GM19452 (cell line): Measurements from ENCODE around the gene IL6.

Experiments used
- ATAC-seq: cut with Tn5 transposase; IDR thresholded peaks from one replicate; pipeline ENCODE4 v1.9.1; 2021; ENCODE audit not compliant: unreplicated experiment

The IL6 gene

DNA sequence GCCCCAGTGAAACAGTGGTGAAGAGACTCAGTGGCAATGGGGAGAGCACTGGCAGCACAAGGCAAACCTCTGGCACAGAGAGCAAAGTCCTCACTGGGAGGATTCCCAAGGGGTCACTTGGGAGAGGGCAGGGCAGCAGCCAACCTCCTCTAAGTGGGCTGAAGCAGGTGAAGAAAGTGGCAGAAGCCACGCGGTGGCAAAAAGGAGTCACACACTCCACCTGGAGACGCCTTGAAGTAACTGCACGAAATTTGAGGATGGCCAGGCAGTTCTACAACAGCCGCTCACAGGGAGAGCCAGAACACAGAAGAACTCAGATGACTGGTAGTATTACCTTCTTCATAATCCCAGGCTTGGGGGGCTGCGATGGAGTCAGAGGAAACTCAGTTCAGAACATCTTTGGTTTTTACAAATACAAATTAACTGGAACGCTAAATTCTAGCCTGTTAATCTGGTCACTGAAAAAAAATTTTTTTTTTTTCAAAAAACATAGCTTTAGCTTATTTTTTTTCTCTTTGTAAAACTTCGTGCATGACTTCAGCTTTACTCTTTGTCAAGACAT, 574 bp upstream of the IL6 start:
- peak; percentile 63 for ATAC-seq

- ATAC-seq: no peak
These were observed 675 bp downstream of the IL6 start for GRCh38 chr7:22727714-22728035.

GRCh38 chr7:22728401-22729029, 1.5 kb downstream of the IL6 start:
- no peak for ATAC-seq

DNA sequence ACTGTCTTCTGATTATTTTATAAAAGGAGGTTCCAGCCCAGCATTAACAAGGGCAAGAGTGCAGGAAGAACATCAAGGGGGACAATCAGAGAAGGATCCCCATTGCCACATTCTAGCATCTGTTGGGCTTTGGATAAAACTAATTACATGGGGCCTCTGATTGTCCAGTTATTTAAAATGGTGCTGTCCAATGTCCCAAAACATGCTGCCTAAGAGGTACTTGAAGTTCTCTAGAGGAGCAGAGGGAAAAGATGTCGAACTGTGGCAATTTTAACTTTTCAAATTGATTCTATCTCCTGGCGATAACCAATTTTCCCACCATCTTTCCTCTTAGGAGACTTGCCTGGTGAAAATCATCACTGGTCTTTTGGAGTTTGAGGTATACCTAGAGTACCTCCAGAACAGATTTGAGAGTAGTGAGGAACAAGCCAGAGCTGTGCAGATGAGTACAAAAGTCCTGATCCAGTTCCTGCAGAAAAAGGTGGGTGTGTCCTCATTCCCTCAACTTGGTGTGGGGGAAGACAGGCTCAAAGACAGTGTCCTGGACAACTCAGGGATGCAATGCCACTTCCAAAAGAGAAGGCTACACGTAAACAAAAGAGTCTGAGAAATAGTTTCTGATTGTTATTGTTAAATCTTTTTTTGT, 2.3 kb downstream of the IL6 start:
- no peak for ATAC-seq

DNA sequence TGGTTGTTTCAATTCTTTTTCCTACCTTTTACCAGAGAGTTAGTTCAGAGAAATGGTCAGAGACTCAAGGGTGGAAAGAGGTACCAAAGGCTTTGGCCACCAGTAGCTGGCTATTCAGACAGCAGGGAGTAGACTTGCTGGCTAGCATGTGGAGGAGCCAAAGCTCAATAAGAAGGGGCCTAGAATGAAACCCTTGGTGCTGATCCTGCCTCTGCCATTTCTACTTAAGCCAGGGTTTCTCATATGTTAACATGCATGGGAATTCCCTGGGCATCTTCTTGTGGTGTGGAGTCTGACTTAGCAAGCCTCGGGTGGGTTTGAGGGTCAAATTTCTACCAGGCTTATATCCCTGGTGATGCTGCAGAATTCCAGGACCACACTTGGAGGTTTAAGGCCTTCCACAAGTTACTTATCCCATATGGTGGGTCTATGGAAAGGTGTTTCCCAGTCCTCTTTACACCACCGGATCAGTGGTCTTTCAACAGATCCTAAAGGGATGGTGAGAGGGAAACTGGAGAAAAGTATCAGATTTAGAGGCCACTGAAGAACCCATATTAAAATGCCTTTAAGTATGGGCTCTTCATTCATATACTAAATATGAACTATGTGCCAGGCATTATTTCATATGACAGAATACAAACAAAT, 3.2 kb downstream of the IL6 start:
- ATAC-seq: no peak

DNA sequence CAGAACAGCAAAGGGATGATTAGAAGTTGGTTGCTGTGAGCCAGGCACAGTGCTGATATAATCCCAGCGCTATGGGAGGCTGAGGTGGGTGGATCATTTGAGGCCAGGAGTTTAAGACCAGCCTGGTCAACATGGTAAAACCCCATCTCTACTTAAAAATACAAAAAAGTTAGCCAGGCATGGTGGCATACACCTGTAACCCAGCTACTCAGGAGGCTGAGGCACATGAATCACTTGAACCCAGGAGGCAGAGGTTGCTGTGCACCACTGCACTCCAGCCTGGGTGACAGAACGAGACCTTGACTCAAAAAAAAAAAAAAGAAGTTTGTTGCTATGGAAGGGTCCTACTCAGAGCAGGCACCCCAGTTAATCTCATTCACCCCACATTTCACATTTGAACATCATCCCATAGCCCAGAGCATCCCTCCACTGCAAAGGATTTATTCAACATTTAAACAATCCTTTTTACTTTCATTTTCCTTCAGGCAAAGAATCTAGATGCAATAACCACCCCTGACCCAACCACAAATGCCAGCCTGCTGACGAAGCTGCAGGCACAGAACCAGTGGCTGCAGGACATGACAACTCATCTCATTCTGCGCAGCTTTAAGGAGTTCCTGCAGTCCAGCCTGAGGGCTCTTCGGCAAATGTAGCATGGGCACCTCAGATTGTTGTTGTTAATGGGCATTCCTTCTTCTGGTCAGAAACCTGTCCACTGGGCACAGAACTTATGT, 4.1 kb downstream of the IL6 start:
- ATAC-seq: no peak

DNA sequence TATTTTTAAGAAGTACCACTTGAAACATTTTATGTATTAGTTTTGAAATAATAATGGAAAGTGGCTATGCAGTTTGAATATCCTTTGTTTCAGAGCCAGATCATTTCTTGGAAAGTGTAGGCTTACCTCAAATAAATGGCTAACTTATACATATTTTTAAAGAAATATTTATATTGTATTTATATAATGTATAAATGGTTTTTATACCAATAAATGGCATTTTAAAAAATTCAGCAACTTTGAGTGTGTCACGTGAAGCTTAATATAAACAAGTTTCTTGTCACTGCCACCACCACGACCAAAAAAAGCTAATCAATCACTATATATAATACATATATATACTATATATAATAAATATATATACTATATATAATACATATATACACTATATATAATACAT, 4.8 kb downstream of the IL6 start:
- no peak for ATAC-seq

DNA sequence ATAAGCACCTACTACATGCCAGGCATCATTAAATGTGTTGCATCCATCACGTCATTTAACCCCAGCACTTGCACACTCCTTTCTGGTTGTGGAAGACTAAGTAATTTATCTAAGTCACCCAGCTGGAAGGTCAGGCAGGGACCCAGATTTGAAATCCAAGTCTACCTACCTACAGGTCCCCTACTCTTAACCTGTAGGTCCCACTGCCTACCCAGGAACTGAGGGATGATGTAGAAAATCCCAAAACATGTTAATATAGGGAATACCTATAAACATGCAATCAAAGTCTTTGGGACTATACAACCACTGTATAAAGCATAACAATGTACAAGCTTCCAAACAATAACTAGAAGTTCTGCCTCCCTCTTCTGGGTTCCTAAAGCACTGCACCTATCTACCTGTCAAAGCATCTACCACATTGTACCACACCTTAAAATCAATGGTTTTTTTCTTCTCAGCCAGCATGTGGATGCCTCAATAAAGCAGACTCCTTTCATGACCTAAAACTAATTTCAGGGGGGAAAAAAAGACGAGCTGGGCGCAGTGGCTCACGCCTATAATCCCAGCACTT, 5.6 kb downstream of the IL6 start:
- ATAC-seq: no peak

DNA sequence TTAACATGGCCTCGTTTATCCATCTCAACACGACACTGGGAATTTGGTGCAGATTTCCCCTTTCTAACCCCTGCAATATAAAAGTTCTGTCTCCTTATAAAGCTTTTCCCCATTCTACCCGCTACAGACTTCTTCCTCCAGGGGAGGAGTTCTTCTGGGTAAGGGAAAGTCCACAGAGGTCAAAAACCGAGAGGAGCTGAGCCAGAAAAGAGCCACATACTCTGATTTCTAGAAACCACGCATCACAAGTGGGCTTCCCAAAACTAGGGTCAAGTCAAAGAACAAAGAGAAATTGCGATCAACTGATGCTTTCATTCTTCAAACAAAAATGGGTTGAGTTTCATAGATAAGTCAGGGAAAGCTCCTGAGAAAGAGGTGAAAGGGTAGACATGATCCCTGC, 6.8 kb downstream of the IL6 start:
- ATAC-seq: no peak

DNA sequence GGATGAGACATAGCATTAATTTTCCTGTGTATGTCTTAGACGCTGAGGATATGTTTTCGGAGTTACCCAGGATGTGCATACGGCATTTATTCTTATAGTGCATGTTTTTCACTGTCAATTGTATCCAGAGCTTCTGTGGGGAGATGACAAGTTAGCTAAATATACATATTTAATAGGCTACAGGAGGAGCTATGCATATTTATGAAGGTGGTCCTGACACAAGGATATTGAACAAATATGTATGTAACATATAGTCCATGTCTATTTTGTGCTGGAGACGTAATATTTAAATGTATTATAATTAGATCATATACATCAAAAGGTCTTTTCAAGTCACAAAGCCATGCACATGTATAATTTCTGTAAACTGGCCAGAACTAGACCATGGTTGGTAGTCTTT, 16.0 kb downstream of the IL6 start:
- ATAC-seq: no peak

GRCh38 chr7:22751341-22751740, 24.3 kb downstream of the IL6 start:
- no peak for ATAC-seq

GRCh38 chr7:22757338-22757994, 30.5 kb downstream of the IL6 start:
- no peak for ATAC-seq

- no peak for ATAC-seq
These were observed 31.6 kb downstream of the IL6 start for GRCh38 chr7:22758576-22758975.

DNA sequence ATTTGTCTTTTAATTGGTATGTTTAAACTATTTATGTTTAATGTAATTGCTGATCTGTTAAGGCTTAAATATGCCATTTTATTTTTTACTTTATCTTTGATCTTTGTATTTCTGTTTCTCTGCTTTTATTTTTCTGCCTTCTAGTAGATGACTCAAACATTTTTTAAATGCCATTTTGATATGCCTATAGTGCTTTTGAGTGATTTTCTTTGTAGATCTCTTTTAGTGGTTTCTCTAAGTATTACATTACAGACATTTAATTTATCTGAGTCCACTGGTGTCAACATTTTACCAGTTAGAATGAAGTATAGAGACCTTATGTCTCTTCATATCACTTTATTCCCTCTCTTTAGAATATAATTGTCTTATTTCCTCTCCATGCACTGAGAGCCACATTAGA, 32.7 kb downstream of the IL6 start:
- no peak for ATAC-seq

DNA sequence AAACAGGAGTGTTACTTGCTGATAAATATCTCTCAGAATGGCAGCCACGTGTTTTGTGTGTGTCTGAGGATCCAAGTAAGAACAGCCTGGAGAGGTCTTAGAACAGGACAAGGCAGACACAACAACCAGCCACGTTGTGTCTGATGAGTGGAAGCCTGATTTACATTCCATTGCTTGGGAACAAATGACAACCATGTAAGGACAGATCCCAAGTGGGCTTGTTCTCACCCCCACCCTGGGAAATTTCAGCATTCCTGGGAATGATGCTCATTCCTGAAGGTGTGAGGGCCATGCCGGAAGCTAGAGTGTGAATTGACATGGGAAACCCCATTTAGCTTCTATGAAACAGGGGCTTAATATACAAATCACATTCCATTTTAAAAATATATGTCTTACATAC, 35.9 kb downstream of the IL6 start:
- ATAC-seq: no peak

- ATAC-seq: peak; percentile 95
These were observed 38.6 kb downstream of the IL6 start for GRCh38 chr7:22765609-22766008.

GRCh38 chr7:22771194-22771871, 44.3 kb downstream of the IL6 start:
- ATAC-seq: no peak

DNA sequence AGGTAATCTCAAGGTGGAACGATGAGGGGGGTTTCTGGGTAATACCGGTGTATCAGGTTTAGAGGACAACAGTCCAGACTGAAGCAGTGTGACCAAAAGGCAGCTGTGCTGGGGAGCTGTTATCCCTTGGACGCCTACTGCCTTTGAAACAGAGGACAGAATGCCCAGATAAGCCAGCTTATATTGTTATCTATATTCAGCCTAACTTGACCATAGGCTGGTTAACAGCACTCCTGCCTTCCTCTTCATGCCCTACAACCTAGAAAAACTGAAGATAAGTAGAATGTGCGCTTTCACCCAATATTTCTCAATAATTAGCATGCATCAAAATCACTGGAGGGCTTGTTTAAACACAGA, 44.9 kb downstream of the IL6 start:
- ATAC-seq: no peak

DNA sequence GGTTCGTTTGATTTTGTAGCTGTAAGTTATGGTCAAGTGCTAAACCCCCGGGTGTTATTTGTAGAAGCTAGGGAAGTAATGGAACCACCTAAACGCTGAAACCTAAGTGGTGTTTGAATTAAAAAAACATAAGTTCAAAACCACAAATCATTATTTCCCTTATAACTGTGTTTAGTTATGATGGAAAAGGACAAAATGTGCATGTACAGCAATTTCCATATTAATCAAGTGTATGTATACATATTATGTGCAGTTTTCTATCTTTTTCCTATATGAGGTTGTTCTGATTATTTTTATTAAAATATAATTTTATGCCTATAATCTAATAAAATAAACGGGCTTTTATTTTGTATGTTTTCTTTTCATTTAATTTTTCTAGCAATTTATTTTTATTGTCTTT, 45.9 kb downstream of the IL6 start:
- no peak for ATAC-seq

- no peak for ATAC-seq
These were observed 50.0 kb downstream of the IL6 start for GRCh38 chr7:22776964-22777363.
